Body of pancreas (tissue), 4 donors: ENCODE results near the gene TMEM151B. TPM values are rescaled to one million over a fixed set of nuclear protein-coding genes. Genes with fewer than 3 reads are reported as not detected.

Experiments
- ATAC-seq: fragments of 150-250 bp; one replicate; pipeline ENCODE4 v1.9.1; 2016
- DNase-seq, 4 donors: peaks; one replicate each; pipeline ENCODE4 v3.0.0-alpha.2; 2019
- H3K27ac ChIP-seq, 4 donors: fragments of 200-600 bp; sonication (generic); 1 replicate in 3 of 4; 2 replicates in 1 of 4; pipeline versions ENCODE4 v1.5.1 to v1.6.1; 2016 to 2019; ENCODE audit warnings: mild to moderate bottlenecking in 1 of 4, mixed read lengths in 1 of 4, moderate library complexity in 1 of 4
- H3K27me3 ChIP-seq, 2 donors: fragments of 200-600 bp; sonication (generic); one replicate each; pipeline ENCODE4 v1.6.0; 2016; ENCODE audit warnings: mild to moderate bottlenecking in 1 of 2
- H3K36me3 ChIP-seq, 2 donors: fragments of 200-600 bp; sonication (generic); replicated peaks in 1 of 2; 2 replicates each; pipeline ENCODE4 v1.5.1; 2016; ENCODE audit warnings: low read depth in 2 of 2; ENCODE audit not compliant: insufficient read depth in 1 of 2
- H3K4me1 ChIP-seq: fragments of 200-600 bp; sonication (generic); one replicate; pipeline ENCODE4 v1.6.0; 2016
- H3K4me3 ChIP-seq, 2 donors: fragments of 200-600 bp; sonication (generic); 1 replicate in 1 of 2; 2 replicates in 1 of 2; pipeline ENCODE4 v1.5.1; 2016 to 2019
- H3K9me3 ChIP-seq, 3 donors: fragments of 200-600 bp; sonication (generic); 1 replicate in 2 of 3; 2 replicates in 1 of 3; pipeline ENCODE4 v1.5.1; 2016
- POLR2A ChIP-seq, 3 donors: fragments of 450-650 bp; IDR thresholded peaks; one replicate each; pipeline ENCODE4 v1.6.1; 2016; ENCODE audit warnings: antibody characterized with exemption in 3 of 3, mild to moderate bottlenecking in 2 of 3
- WGBS, 2 donors: methylation state at CpG; one replicate each; pipeline ENCODE4 v1.1.5; 2017; 5-methylcytosine and 5-hydroxymethylcytosine counted together
- intact Hi-C: fragments of 100-400 bp; cut with DNase I; formaldehyde crosslinking; loops from one replicate; pipeline ENCODE4 v1.15.1; 2023
- total RNA-seq, 2 donors: library from RNA; depleted of rRNA; stranded (reverse); fragments of >200 nt; gene quantifications; one replicate each; pipeline ENCODE4 v1.1.0, GENCODE V29; 2016
- TF ChIP-seq, protein P1 (sequence below), 7 experiments: fragments of 450-650 bp in 4 of 7; fragments of 200-600 bp in 3 of 7; sonication (generic) in 3 of 7; IDR thresholded peaks; one replicate each; pipeline ENCODE4 v1.5.1; 2016 to 2019; ENCODE audit warnings: antibody characterized with exemption in 7 of 7

TMEM151B gene
- total RNA-seq, 2 donors from 2014 or later: under 0.01 to 0.66 TPM

GRCh38 chr6:44285552-44286284 is 15.5 kb downstream of the TMEM151B start:
- no peak overlapping the region for H3K27ac ChIP-seq
- no peaks in the 10 kb centered on the region for H3K9me3 ChIP-seq
- H3K4me1 ChIP-seq: peaks cover 9% of the 10 kb centered on the region
- no peaks in the 10 kb centered on the region for H3K36me3 ChIP-seq
- DNase-seq: no peak
- no peak for TF ChIP-seq POLR2A (IDR thresholded peaks at IDR 0.05)
- TF ChIP-seq, protein P1, sequence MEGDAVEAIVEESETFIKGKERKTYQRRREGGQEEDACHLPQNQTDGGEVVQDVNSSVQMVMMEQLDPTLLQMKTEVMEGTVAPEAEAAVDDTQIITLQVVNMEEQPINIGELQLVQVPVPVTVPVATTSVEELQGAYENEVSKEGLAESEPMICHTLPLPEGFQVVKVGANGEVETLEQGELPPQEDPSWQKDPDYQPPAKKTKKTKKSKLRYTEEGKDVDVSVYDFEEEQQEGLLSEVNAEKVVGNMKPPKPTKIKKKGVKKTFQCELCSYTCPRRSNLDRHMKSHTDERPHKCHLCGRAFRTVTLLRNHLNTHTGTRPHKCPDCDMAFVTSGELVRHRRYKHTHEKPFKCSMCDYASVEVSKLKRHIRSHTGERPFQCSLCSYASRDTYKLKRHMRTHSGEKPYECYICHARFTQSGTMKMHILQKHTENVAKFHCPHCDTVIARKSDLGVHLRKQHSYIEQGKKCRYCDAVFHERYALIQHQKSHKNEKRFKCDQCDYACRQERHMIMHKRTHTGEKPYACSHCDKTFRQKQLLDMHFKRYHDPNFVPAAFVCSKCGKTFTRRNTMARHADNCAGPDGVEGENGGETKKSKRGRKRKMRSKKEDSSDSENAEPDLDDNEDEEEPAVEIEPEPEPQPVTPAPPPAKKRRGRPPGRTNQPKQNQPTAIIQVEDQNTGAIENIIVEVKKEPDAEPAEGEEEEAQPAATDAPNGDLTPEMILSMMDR (IDR thresholded peaks at IDR 0.05): no peak
- H3K4me3 ChIP-seq: no peak overlapping the region
- WGBS, 2 donors: 63 to 71% methylated on average over 14 to 25 of the region's 25 CpGs
- no peaks in the 10 kb centered on the region for H3K27me3 ChIP-seq
- ATAC-seq: no peak
- intact Hi-C loops: no loop called here

GRCh38 chr6:44286285-44286565 is 16.0 kb downstream of the TMEM151B start:
- no peaks in the 10 kb centered on the region for H3K36me3 ChIP-seq
- WGBS, 2 donors: 73 to 82% methylated on average over 9 to 11 of the region's 12 CpGs
- TF ChIP-seq, protein P1 (IDR thresholded peaks at IDR 0.05): no peak
- no peak for TF ChIP-seq POLR2A (IDR thresholded peaks at IDR 0.05)
- H3K27ac ChIP-seq: no peak overlapping the region
- no peaks in the 10 kb centered on the region for H3K9me3 ChIP-seq
- no peak overlapping the region for H3K4me3 ChIP-seq
- H3K4me1 ChIP-seq: peaks cover 9% of the 10 kb centered on the region
- DNase-seq (no peak), ATAC-seq (no peak)
- intact Hi-C loops: no loop called here
- H3K27me3 ChIP-seq: no peaks in the 10 kb centered on the region

GRCh38 chr6:44286747-44287146 is 16.5 kb downstream of the TMEM151B start:
- DNase-seq (no peak), ATAC-seq (no peak)
- TF ChIP-seq, protein P1 (IDR thresholded peaks at IDR 0.05): no peak
- no peak for TF ChIP-seq POLR2A (IDR thresholded peaks at IDR 0.05)
- H3K36me3 ChIP-seq: no peaks in the 10 kb centered on the region
- H3K9me3 ChIP-seq: no peaks in the 10 kb centered on the region
- no peak overlapping the region for H3K27ac ChIP-seq
- 49 to 56% methylated on average over 2 of the region's 2 CpGs for WGBS, 2 donors
- H3K4me3 ChIP-seq: no peak overlapping the region
- H3K27me3 ChIP-seq: no peaks in the 10 kb centered on the region
- H3K4me1 ChIP-seq: peaks cover 9% of the 10 kb centered on the region
- intact Hi-C loops: no loop called here

DNA sequence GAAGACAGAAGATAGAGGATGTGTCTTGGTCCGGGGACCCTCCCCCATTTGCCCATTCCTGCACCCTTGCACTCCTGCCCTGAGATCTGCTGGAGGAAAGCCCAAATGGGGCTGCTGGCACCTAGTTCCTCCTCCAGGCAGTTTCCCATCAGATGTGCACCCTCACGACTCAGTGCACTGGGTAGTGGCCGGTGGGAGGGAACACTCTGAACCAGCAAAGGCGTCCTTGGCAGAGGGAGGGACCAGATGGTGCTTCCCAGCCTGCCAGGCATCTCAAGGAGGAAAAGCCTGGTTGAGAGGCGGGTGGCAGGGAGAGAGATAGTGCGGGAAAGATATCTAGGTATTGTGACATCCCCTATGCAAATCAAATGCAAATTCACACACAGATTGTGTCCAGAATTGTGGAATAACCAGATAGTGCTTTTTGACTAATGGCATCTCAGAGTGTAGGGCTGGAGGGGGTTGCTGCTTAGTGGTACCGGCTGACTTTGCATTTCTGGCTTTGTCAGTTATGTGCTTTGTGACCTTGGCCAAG is 19.5 kb downstream of the TMEM151B start:
- TF ChIP-seq POLR2A (IDR thresholded peaks at IDR 0.05): no peak
- TF ChIP-seq, protein P1 (IDR thresholded peaks at IDR 0.05): no peak
- no peaks in the 10 kb centered on the region for H3K9me3 ChIP-seq
- no peak overlapping the region for H3K27ac ChIP-seq
- no peaks in the 10 kb centered on the region for H3K27me3 ChIP-seq
- no peaks in the 10 kb centered on the region for H3K36me3 ChIP-seq
- peaks cover 9% of the 10 kb centered on the region for H3K4me1 ChIP-seq
- ATAC-seq (peak; percentile 72), DNase-seq (peak; percentile 44 to 72 (median 64))
- H3K4me3 ChIP-seq: no peak overlapping the region
- 7 to 20% methylated on average over 7 of the region's 7 CpGs for WGBS, 2 donors
- intact Hi-C loops: no loop called here

DNA sequence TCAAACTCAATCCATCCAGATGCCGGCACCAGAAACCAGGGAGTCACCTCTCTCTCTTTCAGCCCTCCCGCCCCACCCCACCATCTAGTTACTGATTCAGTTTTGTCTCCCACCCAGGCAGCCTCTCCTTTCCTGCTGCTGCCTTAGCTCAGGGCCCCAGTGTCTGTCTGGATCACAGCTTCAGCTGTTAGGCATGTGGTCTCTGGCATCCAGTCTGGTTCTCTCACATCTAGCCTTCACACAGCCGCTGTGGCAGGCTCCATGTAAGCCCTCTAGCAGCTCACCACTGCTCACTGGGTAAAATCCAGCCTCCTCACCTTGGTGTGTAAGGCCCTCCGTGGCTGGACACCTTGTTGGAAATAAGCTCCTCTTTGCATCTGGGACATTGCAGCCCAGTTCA is 21.6 kb downstream of the TMEM151B start:
- no peak for TF ChIP-seq POLR2A (IDR thresholded peaks at IDR 0.05)
- TF ChIP-seq, protein P1 (IDR thresholded peaks at IDR 0.05): no peak
- H3K9me3 ChIP-seq: no peaks in the 10 kb centered on the region
- peaks cover 0 to 7% of the 10 kb centered on the region in 2 donors for H3K27me3 ChIP-seq
- intact Hi-C loops: no loop called here
- no peak overlapping the region for H3K4me3 ChIP-seq
- no peaks in the 10 kb centered on the region for H3K36me3 ChIP-seq
- peaks cover 10% of the 10 kb centered on the region for H3K4me1 ChIP-seq
- WGBS, 2 donors: 58 to 62% methylated on average over 4 of the region's 4 CpGs
- ATAC-seq: no peak
- no peak for DNase-seq
- no peak overlapping the region for H3K27ac ChIP-seq
